ENCODE measurements around the gene UTP25.

DNA sequence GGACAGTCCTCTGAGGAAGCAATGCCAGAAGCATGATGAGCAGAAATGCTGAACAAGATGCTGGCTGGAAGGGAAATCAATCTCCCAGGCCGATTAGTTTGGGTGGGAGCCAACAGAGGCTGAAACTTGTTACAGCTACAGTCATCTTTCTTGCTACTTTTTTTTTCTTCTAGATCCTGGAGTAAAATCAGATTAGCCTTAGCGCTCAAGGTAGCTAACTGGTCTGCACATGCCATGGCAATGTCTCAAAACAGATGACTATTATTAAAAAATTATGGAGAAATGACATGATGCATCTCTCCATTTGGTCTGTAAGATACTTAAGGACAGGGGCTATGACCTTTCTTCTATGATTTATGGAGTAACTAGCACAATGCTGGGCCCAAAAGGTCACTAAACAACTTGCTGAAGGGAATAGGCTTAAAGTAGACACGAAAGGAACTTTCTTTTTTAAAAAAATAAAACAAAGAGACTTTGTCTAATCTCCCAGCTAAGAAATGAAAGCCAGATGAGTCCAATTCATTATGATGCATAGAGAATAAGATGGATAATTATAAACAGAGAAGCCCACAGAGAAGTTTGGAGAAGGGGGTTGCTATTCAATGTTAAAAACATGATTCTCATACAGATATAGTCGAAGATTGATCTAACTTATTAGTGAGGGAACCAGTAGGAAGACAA, 42.5 kb downstream of the UTP25 start:
- TF ChIP-seq, protein P1, sequence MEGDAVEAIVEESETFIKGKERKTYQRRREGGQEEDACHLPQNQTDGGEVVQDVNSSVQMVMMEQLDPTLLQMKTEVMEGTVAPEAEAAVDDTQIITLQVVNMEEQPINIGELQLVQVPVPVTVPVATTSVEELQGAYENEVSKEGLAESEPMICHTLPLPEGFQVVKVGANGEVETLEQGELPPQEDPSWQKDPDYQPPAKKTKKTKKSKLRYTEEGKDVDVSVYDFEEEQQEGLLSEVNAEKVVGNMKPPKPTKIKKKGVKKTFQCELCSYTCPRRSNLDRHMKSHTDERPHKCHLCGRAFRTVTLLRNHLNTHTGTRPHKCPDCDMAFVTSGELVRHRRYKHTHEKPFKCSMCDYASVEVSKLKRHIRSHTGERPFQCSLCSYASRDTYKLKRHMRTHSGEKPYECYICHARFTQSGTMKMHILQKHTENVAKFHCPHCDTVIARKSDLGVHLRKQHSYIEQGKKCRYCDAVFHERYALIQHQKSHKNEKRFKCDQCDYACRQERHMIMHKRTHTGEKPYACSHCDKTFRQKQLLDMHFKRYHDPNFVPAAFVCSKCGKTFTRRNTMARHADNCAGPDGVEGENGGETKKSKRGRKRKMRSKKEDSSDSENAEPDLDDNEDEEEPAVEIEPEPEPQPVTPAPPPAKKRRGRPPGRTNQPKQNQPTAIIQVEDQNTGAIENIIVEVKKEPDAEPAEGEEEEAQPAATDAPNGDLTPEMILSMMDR (optimal IDR thresholded peaks at IDR 0.05 in 1 of 3, IDR thresholded peaks at IDR 0.05 in 1 of 3, conservative IDR thresholded peaks at IDR 0.05 in 1 of 3; ENCODE audit: extremely low read depth in 1 of 3, insufficient read depth in 2 of 3, low read length in 3 of 3) = no peak
- TF ChIP-seq EZH2 (IDR thresholded peaks at IDR 0.05; ENCODE audit: low read length) = no peak
